NCI-H526 (cell line): ENCODE results near the gene KCTD1.

Source experiments
- DNase-seq, 2 experiments: peaks; one replicate each; lab custom pipeline; 2025; lab: John Stamatoyannopoulos, UW

The KCTD1 gene

GRCh38 chr18:26549263-26550094 is 1.1 kb upstream of the KCTD1 start:
- DNase-seq = peak; percentile 65 to 87

GRCh38 chr18:26547646-26548414 is 523 bp downstream of the KCTD1 start:
- DNase-seq = peak; percentile 65 to 88

GRCh38 chr18:26546875-26547645 is 1.3 kb downstream of the KCTD1 start:
- peak in 1 of 2 experiments; percentile 52 for DNase-seq

- DNase-seq = no peak
These were observed 2.0 kb downstream of the KCTD1 start for GRCh38 chr18:26546170-26546874.

GRCh38 chr18:26545335-26546123 is 2.8 kb downstream of the KCTD1 start:
- DNase-seq = peak in 1 of 2 experiments; percentile 11

GRCh38 chr18:26544451-26544850 is 3.9 kb downstream of the KCTD1 start:
- DNase-seq = no peak

- no peak for DNase-seq
These were observed 5.0 kb downstream of the KCTD1 start for GRCh38 chr18:26543373-26543772.

- DNase-seq = no peak
These were observed 8.2 kb downstream of the KCTD1 start for GRCh38 chr18:26540043-26540628.

GRCh38 chr18:26538524-26538923 is 9.8 kb downstream of the KCTD1 start:
- no peak for DNase-seq

- DNase-seq = no peak
These were observed 11.7 kb downstream of the KCTD1 start for GRCh38 chr18:26536664-26537063.

GRCh38 chr18:26536032-26536431 is 12.3 kb downstream of the KCTD1 start:
- no peak for DNase-seq

GRCh38 chr18:26535630-26536029 is 12.7 kb downstream of the KCTD1 start:
- no peak for DNase-seq

GRCh38 chr18:26532367-26533340 is 15.7 kb downstream of the KCTD1 start:
- DNase-seq = no peak

- no peak for DNase-seq
These were observed 16.6 kb downstream of the KCTD1 start for GRCh38 chr18:26531605-26532298.

- DNase-seq = no peak
These were observed 21.5 kb downstream of the KCTD1 start for GRCh38 chr18:26526966-26527234.

- no peak for DNase-seq
These were observed 22.0 kb downstream of the KCTD1 start for GRCh38 chr18:26526128-26526965.

GRCh38 chr18:26524504-26525351 is 23.6 kb downstream of the KCTD1 start:
- no peak for DNase-seq
